SK-N-SH (cell line): ENCODE data around the gene SLC6A17. TPM values are rescaled to one million over a fixed set of nuclear protein-coding genes. Genes with fewer than 3 reads are reported as not detected.

Experiments
- CTCF ChIA-PET: fragments of 300-600, 350-600 bp; formaldehyde crosslinking; extraction: SDS; loops from one replicate; lab custom pipeline; 2021; lab: Yijun Ruan, JAX
- POLR2A ChIA-PET: fragments of 350-600 bp; sonication (Branson Sonifier 250); formaldehyde crosslinking; extraction: SDS; loops from one replicate; lab custom pipeline; 2020; ENCODE audit warnings: antibody characterized with exemption, inconsistent platforms; lab: Yijun Ruan, JAX
- DNase-seq: peaks from one replicate; pipeline ENCODE4 v3.0.0; 2012
- H2AFZ ChIP-seq: fragments of 200-600 bp; sonication (generic); 2 replicates; pipeline ENCODE4 v1.8.1; 2016; ENCODE audit warnings: antibody characterized with exemption, mild to moderate bottlenecking, low read depth
- H3F3A ChIP-seq: fragments of 200-600 bp; sonication (generic); replicated peaks from 2 replicates; pipeline ENCODE3; 2016; ENCODE audit warnings: antibody characterized with exemption, mild to moderate bottlenecking; ENCODE audit not compliant: insufficient read depth
- H3K27ac ChIP-seq, 2 experiments: fragments of 200-500 bp in 1 of 2; fragments of 200-600 bp in 1 of 2; sonication (Bioruptor generic) in 1 of 2; sonication (generic), shearing (Covaris generic) in 1 of 2; 2 replicates each; pipeline versions ENCODE4 v1.5.1 to v1.6.1; 2014 to 2016; ENCODE audit warnings: low read depth in 2 of 2, inconsistent platforms in 1 of 2, low read length in 1 of 2, mild to moderate bottlenecking in 1 of 2, mixed read lengths in 1 of 2
- H3K27me3 ChIP-seq: fragments of 200-600 bp; sonication (generic), shearing (Covaris generic); 2 replicates; pipeline ENCODE4 v1.6.1; 2016; ENCODE audit warnings: mixed run types; ENCODE audit not compliant: insufficient read depth
- H3K36me3 ChIP-seq, 2 experiments: fragments of 200-500 bp in 1 of 2; fragments of 200-600 bp in 1 of 2; sonication (Bioruptor generic) in 1 of 2; sonication (generic) in 1 of 2; replicated peaks in 1 of 2; 2 replicates each; pipeline versions ENCODE3 to v1.5.1; 2014 to 2016; ENCODE audit warnings: low read length in 1 of 2, mild to moderate bottlenecking in 1 of 2; ENCODE audit not compliant: insufficient read depth in 2 of 2, control insufficient read depth in 1 of 2
- H3K4me1 ChIP-seq, 2 experiments: fragments of 200-500 bp in 1 of 2; fragments of 200-600 bp in 1 of 2; sonication (Bioruptor generic) in 1 of 2; sonication (generic), shearing (Covaris generic) in 1 of 2; 2 replicates each; pipeline versions ENCODE4 v1.5.1 to v1.6.1; 2014 to 2016; ENCODE audit warnings: low read depth in 1 of 2, low read length in 1 of 2, mixed run types in 1 of 2; ENCODE audit not compliant: insufficient read depth in 2 of 2, control insufficient read depth in 1 of 2
- H3K4me2 ChIP-seq: fragments of 200-600 bp; sonication (generic), shearing (Covaris generic); 2 replicates; pipeline ENCODE4 v1.6.1; 2017; ENCODE audit warnings: mixed run types
- H3K4me3 ChIP-seq, 2 experiments: fragments of 200-500 bp in 1 of 2; fragments of 200-600 bp in 1 of 2; sonication (Bioruptor generic) in 1 of 2; sonication (generic), shearing (Covaris generic) in 1 of 2; 2 replicates each; pipeline versions ENCODE4 v1.5.1 to v1.8.1; 2014 to 2016; ENCODE audit warnings: low read depth in 2 of 2, inconsistent platforms in 1 of 2, low read length in 1 of 2, mild to moderate bottlenecking in 1 of 2, mixed read lengths in 1 of 2, moderate library complexity in 1 of 2
- H3K79me2 ChIP-seq: fragments of 200-600 bp; sonication (generic); 2 replicates; pipeline ENCODE4 v1.8.1; 2017; ENCODE audit warnings: mild to moderate bottlenecking; ENCODE audit not compliant: insufficient read depth
- H3K9ac ChIP-seq: fragments of 200-600 bp; sonication (generic); 2 replicates; pipeline ENCODE4 v1.6.1; 2017; ENCODE audit warnings: mixed run types
- H3K9me2 ChIP-seq: fragments of 200-600 bp; sonication (generic); 2 replicates; pipeline ENCODE4 v1.6.1; 2017; ENCODE audit warnings: mixed run types
- H3K9me3 ChIP-seq: fragments of 200-600 bp; sonication (generic); 2 replicates; pipeline ENCODE4 v1.6.1; 2017; ENCODE audit warnings: mixed run types, mild to moderate bottlenecking, moderate library complexity
- H4K20me1 ChIP-seq: fragments of 200-600 bp; sonication (generic); 2 replicates; pipeline ENCODE4 v1.6.1; 2017; ENCODE audit warnings: mild to moderate bottlenecking, mixed run types; ENCODE audit not compliant: insufficient read depth
- FOSL2 ChIP-seq: IDR thresholded peaks from 2 replicates; pipeline ENCODE4 v1.4.0; 2012; ENCODE audit warnings: low read depth, mild to moderate bottlenecking, moderate library complexity, borderline replicate concordance
- GABPA ChIP-seq: IDR thresholded peaks from 2 replicates; pipeline ENCODE4 v1.4.0; 2012; ENCODE audit warnings: low read depth, mild to moderate bottlenecking
- JUND ChIP-seq: IDR thresholded peaks from 2 replicates; pipeline ENCODE4 v1.4.0; 2012
- RCOR1 ChIP-seq: fragments of 150-350 bp; IDR thresholded peaks from 2 replicates; pipeline ENCODE4 v1.6.1; 2017; ENCODE audit warnings: antibody characterized with exemption, low read length
- TAF1 ChIP-seq: IDR thresholded peaks from 2 replicates; pipeline ENCODE4 v1.6.1; 2012; ENCODE audit warnings: low read depth, mild to moderate bottlenecking, low read length, moderate library complexity, borderline replicate concordance
- TEAD4 ChIP-seq: IDR thresholded peaks from 2 replicates; pipeline ENCODE4 v1.4.0; 2012; ENCODE audit warnings: mild to moderate bottlenecking, borderline replicate concordance; ENCODE audit not compliant: insufficient read depth
- WGBS: methylation state at CpG from one replicate; pipeline ENCODE4 v1.1.6; 2017; ENCODE audit warnings: low lambda C conversion rate; 5-methylcytosine and 5-hydroxymethylcytosine counted together
- polyA plus RNA-seq, 3 experiments: library from polyadenylated mRNA; depleted of rRNA; stranded (reverse); fragments of >200 nt; gene quantifications; 2 replicates each; pipeline ENCODE4 v1.2.3, GENCODE V29; 2012
- TF ChIP-seq, protein P1 (sequence below): fragments of 150-350 bp; IDR thresholded peaks from 2 replicates; pipeline ENCODE4 v1.6.1; 2017; ENCODE audit warnings: antibody characterized with exemption, low read length, low read depth, borderline replicate concordance
- TF ChIP-seq, protein P2 (sequence below): IDR thresholded peaks from 2 replicates; pipeline ENCODE4 v1.4.0; 2012; ENCODE audit warnings: low read depth, borderline replicate concordance

Gene SLC6A17
- polyA plus RNA-seq, 1 of the 3 experiments (the other 2 are of a cell fraction) = 0.67 TPM

DNA sequence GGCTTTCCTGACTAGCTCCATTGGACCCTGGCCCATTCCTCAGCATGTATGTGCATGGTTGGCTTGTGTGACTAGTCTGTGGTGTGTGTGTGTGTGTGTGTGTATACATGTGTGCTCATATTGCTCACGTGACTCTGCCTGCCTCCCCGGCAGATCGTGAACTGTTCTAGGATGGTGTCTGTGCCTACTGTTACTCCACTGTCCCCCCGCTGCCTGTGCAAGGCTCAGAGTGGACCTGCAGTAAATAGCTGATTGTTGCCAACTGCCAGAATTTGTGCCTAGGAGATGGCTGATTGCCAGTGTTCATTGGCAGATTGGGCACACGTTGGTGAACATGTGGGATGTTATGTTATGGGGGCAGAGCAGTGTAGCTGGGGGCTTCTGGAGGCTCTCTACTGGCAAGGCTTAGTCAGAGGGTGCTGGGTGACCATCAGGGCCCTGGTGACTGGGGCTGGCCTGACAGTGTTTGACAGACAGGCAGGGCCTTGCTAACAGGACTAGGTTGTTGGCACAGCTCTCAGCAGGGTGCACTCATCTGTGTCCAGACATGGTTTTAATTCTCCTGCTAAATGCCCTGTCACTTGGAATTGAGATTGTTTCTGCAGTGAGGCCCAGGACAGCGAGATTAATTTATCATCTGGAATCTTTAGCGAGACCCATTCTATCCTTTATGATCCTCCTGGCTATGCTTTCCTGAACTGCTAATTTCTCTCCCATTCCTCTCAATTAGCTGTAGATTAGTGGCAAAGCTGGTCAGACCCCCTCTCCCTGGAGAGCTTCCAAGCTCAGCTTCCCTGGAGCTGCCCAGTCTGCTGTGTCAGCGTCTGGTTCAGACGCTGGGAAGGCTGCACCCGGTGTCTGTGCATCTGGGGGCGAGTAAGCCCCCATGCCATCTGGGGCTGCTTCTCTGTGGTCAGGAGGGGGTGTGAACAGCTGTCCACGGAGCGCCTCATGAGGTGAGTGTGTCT is 20.8 kb downstream of the SLC6A17 start (continued):
- TF ChIP-seq, protein P1, sequence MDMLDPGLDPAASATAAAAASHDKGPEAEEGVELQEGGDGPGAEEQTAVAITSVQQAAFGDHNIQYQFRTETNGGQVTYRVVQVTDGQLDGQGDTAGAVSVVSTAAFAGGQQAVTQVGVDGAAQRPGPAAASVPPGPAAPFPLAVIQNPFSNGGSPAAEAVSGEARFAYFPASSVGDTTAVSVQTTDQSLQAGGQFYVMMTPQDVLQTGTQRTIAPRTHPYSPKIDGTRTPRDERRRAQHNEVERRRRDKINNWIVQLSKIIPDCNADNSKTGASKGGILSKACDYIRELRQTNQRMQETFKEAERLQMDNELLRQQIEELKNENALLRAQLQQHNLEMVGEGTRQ = no peak
- no peak for TF ChIP-seq FOSL2
- TF ChIP-seq TAF1 = no peak
- peak; percentile 96 for TF ChIP-seq RCOR1
- no peak for TF ChIP-seq TEAD4
- no peak for TF ChIP-seq GABPA

- H3K9ac ChIP-seq = no peak overlapping the region
- peaks cover 0 to 80% of the 10 kb centered on the region in 2 experiments; a peak in 2 of 4 replicates for H3K4me1 ChIP-seq
- no peak overlapping the region for H2AFZ ChIP-seq
These were observed 21.7 kb downstream of the SLC6A17 start for GRCh38 chr1:110172001-110172400.

DNA sequence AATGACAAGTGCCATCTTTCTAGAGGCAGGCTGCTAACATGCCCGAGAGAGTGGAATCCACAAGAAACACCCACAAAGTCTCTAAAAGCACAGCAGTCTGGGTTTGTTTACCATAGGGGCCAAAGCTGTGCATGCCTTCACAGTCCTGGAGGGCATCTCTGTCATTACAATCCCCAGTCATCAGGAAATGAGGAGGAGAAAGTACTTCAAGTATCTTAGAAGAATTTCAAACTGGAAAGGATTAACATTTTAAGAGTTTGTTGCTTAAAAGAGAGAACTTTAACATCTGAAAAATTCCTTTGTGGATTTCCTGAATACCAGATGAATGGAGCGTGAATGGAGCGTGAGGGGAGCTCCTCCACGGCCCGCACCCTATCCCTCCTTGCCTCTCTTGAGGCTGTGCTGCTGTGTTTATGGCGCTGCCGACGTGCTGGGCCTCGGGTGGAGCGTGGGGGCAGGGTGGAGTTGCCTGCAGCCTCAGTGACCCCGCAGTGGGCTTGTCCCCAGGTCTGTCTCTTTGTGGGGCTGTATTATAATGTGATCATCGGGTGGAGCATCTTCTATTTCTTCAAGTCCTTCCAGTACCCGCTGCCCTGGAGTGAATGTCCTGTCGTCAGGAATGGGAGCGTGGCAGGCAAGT is 23.3 kb downstream of the SLC6A17 start:
- no peak for DNase-seq
- Histone ChIP-seq H3K4me1 (peaks cover 0 to 80% of the 10 kb centered on the region in 2 experiments; a peak in 2 of 4 replicates), H3K9me3 (no peaks in the 10 kb centered on the region), H3K9me2 (no peaks in the 10 kb centered on the region), H3F3A (no peaks in the 10 kb centered on the region), H3K4me2 (no peak overlapping the region), H3K9ac (no peak overlapping the region), H2AFZ (no peak overlapping the region), H4K20me1 (no peaks in the 10 kb centered on the region), H3K27ac (peak overlapping the region in 1 of 2 experiments; percentile 16; a peak in 2 of 4 replicates), H3K36me3 (no peaks in the 10 kb centered on the region), H3K27me3 (no peaks in the 10 kb centered on the region), H3K4me3 (no peak overlapping the region), H3K79me2 (no peaks in the 10 kb centered on the region)
- CTCF ChIA-PET = interaction anchor here (1.0 to 4.3 kb wide), 8 partner anchors 9 to 139 kb away, joined by 3 to 26 read pairs (median 6); no protein-coding TSS in a partner anchor
- no peak for TF ChIP-seq TEAD4
- TF ChIP-seq, protein P2, sequence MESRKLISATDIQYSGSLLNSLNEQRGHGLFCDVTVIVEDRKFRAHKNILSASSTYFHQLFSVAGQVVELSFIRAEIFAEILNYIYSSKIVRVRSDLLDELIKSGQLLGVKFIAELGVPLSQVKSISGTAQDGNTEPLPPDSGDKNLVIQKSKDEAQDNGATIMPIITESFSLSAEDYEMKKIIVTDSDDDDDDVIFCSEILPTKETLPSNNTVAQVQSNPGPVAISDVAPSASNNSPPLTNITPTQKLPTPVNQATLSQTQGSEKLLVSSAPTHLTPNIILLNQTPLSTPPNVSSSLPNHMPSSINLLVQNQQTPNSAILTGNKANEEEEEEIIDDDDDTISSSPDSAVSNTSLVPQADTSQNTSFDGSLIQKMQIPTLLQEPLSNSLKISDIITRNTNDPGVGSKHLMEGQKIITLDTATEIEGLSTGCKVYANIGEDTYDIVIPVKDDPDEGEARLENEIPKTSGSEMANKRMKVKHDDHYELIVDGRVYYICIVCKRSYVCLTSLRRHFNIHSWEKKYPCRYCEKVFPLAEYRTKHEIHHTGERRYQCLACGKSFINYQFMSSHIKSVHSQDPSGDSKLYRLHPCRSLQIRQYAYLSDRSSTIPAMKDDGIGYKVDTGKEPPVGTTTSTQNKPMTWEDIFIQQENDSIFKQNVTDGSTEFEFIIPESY = no peak
- POLR2A ChIA-PET = no interaction called here
- WGBS = 69% methylated on average over 14 of the region's 15 CpGs

More at GRCh38 chr1:110172001-110172400, 21.7 kb downstream of the SLC6A17 start:
- Histone ChIP-seq H3K9me2 (no peaks in the 10 kb centered on the region), H3K4me3 (no peak overlapping the region; a peak in 1 of 4 replicates), H3K9me3 (no peaks in the 10 kb centered on the region), H3K4me2 (no peak overlapping the region), H3K27ac (peak overlapping the region in 1 of 2 experiments; percentile 96; a peak in 2 of 4 replicates), H3K36me3 (no peaks in the 10 kb centered on the region), H3K27me3 (no peaks in the 10 kb centered on the region), H4K20me1 (no peaks in the 10 kb centered on the region)
- no peak for DNase-seq
- POLR2A ChIA-PET = interaction anchor here (0.6 to 1.5 kb wide), 2 partner anchors 15 to 16 kb away, joined by 5 to 6 read pairs; no protein-coding TSS in a partner anchor
- WGBS = 36% methylated on average over 6 of the region's 10 CpGs
- TF ChIP-seq RCOR1 (no peak), JUND (no peak)
- TF ChIP-seq, all 33 proteins: peak for 0
- H3F3A ChIP-seq = no peaks in the 10 kb centered on the region
- H3K79me2 ChIP-seq = no peaks in the 10 kb centered on the region
- CTCF ChIA-PET = interaction anchor here (0.7 to 6.6 kb wide), 20 partner anchors 8 to 288 kb away, joined by 3 to 30 read pairs (median 5); no protein-coding TSS in a partner anchor
